Activated T-cell treated with anti-CD3 and anti-CD28 coated beads, Interleukin-2, amount 50 U/mL, for 48 hours (primary cell): Measurements from ENCODE around the gene C6.
"Not testable (repeated sequence)": the region's sequence is repeated elsewhere in the genome, so short reads cannot be mapped to it uniquely, and the experiment has no call there.

ENCODE experiments used
- DNase-seq, 2 experiments: peaks; one replicate each; pipeline ENCODE4 v3.0.0-alpha.2; 2020

C6 gene

GRCh38 chr5:41213340-41213739 is at the start of gene C6:
Gene C6, minus strand, starts transcription at chr5:41213532. Its CDS starts 10,302 bp downstream, at chr5:41203230.
- DNase-seq = no peak

GRCh38 chr5:41256400-41256799 is 43.1 kb upstream of the C6 start:
- DNase-seq = no peak

- no peak for DNase-seq
Observed at GRCh38 chr5:41253109-41253508, 39.8 kb upstream of the C6 start.

- DNase-seq = no peak
Observed at GRCh38 chr5:41252036-41252435, 38.7 kb upstream of the C6 start.

GRCh38 chr5:41250351-41250987 is 37.1 kb upstream of the C6 start:
- DNase-seq = no peak

- no peak for DNase-seq
Observed at GRCh38 chr5:41247135-41247534, 33.8 kb upstream of the C6 start.

- DNase-seq = no peak
Observed at GRCh38 chr5:41246376-41246775, 33.0 kb upstream of the C6 start.

- DNase-seq = no peak
Observed at GRCh38 chr5:41243558-41243957, 30.2 kb upstream of the C6 start.

GRCh38 chr5:41240985-41241384 is 27.7 kb upstream of the C6 start:
- DNase-seq = no peak

GRCh38 chr5:41240390-41240789 is 27.1 kb upstream of the C6 start:
- no peak for DNase-seq

- no peak for DNase-seq
Observed at GRCh38 chr5:41234475-41234874, 21.1 kb upstream of the C6 start.

- no peak for DNase-seq
Observed at GRCh38 chr5:41232797-41233196, 19.5 kb upstream of the C6 start.

GRCh38 chr5:41230276-41230675 is 16.9 kb upstream of the C6 start:
- DNase-seq = not testable (repeated sequence)

- no peak for DNase-seq
Observed at GRCh38 chr5:41223962-41224361, 10.6 kb upstream of the C6 start.

- no peak for DNase-seq
Observed at GRCh38 chr5:41219658-41220269, 6.4 kb upstream of the C6 start.

- DNase-seq = no peak
Observed at GRCh38 chr5:41218929-41219657, 5.8 kb upstream of the C6 start.

- DNase-seq = no peak
Observed at GRCh38 chr5:41214182-41214581, 850 bp upstream of the C6 start.

GRCh38 chr5:41212935-41213334 is 397 bp downstream of the C6 start:
- no peak for DNase-seq

GRCh38 chr5:41211417-41211816 is 1.9 kb downstream of the C6 start:
- DNase-seq = no peak

- DNase-seq = not testable (repeated sequence)
Observed at GRCh38 chr5:41205475-41205874, 7.9 kb downstream of the C6 start.

GRCh38 chr5:41203033-41203432 is 10.3 kb downstream of the C6 start:
- DNase-seq = no peak

- no peak for DNase-seq
Observed at GRCh38 chr5:41201082-41201772, 12.1 kb downstream of the C6 start.

GRCh38 chr5:41200506-41200905 is 12.8 kb downstream of the C6 start:
- DNase-seq = no peak

- DNase-seq = no peak
Observed at GRCh38 chr5:41199660-41200059, 13.7 kb downstream of the C6 start.
